ENCODE data around the gene KANSL1.
"Not testable (repeated sequence)": the region's sequence is repeated elsewhere in the genome, so short reads cannot be mapped to it uniquely, and the experiment has no call there.

The KANSL1 gene

DNA sequence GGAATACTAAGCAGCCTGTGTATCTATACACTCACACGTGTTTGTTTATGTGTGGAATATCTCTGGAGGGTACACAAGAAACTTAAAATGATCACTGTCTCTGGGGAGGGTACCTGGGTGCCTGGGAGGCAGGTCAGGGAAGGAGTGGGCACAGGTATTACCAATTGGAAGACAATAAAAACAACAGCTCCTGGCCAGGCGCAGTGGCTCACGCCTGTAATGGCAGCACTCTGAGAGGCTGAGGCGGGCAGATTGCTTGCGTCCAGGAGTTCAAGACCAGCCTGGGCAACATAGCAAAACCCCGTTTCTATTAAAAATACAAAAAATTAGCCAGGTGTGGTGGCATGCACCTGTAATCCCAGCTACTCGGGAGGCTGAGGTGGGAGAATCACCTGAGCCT lies 169.9 kb downstream of the KANSL1 start:
- not testable (repeated sequence) for DNase-seq (ENCODE audit: low spot score)

DNA sequence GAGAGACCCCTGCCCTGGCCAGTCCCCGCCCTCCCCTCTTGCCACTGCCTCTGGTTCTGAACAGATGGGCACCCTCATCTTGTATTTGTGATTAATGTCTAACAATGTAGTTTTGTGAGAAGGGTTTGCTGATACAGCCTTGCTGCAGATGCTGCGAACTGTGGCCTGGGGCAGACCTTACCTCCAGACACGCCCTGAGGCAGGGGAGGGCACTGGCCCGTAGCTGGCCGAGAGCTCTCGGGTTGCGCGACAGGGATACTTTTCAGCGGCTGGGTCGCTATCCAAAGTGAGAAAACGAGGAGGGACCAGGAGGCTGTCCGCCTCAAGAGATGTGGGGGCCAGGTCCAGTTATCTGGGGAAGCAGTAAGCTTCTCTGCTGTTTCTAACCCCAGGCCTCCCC lies 172.2 kb downstream of the KANSL1 start:
- DNase-seq (ENCODE audit: low spot score), result no peak

DNA sequence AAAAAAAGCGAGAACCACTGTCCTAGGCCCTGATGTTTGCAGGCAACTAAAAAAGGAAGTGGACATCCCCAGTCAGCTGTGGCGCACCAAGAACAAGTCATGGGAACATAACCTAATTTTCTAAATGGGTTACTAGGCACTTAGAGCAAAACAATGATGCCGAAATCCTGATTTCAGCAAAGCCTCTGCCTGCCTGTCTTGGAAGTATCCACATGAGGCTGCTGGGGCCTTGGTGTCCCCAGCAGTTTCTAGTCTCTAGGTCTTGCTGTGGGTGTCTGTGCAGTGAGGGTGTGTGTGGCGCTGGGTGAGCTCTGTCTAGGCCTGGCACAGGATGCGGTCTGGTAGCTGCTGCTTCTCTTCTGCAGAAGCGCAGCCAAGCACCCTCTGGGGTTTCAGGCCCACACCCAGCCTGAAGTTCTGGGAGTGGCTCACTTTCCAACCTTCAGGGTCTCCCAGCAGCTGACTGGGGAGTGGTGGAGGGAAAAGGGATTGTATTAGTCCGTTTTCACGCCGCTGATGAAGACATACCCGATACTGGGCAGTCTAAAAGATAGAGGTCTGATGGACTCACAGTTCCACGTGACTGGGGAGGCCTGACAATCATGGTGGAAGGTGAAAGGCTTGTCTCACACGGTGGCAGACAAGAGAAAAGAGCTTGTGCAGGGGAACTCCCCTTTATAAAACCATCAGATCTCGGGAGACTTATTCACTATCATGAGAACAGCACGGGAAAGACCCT lies 173.0 kb downstream of the KANSL1 start:
- DNase-seq (ENCODE audit: low spot score), result no peak

DNA sequence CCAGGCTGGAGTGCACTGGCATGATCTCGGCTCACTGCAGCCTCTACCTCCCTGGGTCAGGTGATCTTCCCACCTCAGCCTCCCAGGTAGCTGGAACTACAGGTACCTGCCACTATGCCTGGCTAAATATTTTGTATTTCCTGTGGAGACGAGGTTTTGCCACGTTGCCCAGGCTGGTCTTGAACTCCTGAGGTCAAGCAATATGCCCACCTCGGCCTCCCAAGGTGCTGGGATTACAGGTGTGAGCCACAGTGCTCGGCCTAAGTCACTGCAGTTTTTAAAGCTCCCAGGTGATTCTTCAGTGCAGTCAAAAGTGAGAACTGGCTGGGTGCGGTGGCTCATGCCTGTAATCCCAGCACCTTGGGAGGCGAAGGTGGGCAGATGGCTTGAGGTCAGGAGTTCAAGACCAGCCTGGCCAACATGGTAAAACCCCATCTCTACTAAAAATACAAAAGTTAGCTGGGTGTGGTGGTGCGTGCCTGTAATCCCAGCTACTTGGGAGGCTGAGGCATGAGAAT lies 173.8 kb downstream of the KANSL1 start:
- not testable (repeated sequence) for DNase-seq (ENCODE audit: low spot score)

DNA sequence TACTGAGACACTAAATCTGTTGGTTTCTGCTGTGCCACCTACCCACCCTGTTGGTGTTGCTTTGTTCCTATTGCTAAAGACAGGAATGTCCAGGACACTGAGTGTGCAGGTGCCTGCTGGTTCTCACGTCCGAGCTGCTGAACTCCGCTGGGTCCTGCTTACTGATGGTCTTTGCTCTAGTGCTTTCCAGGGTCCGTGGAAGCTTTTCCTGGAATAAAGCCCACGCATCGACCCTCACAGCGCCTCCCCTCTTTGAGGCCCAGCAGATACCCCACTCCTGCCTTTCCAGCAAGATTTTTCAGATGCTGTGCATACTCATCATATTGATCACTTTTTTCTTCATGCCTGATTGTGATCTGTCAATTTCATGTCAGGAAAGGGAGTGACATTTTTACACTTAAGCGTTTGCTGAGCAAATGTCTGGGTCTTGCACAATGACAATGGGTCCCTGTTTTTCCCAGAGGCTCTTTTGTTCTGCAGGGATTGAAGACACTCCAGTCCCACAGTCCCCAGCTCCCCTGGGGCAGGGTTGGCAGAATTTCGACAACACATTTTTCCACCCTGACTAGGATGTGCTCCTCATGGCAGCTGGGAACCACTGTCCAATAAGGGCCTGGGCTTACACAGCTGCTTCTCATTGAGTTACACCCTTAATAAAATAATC lies 179.6 kb downstream of the KANSL1 start:
- no peak for DNase-seq (ENCODE audit: low spot score)

DNA sequence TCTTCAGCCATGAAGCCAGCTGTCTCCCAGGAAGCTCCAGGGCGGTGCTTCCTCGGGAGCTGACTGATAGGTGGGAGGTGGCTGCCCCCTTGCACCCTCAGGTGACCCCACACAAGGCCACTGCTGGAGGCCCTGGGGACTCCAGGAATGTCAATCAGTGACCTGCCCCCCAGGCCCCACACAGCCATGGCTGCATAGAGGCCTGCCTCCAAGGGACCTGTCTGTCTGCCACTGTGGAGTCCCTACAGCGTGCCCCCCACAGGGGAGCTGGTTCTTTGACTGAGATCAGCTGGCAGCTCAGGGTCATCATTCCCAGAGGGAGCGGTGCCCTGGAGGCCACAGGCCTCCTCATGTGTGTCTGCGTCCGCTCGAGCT lies 180.1 kb downstream of the KANSL1 start:
- no peak for DNase-seq (ENCODE audit: low spot score)

DNA sequence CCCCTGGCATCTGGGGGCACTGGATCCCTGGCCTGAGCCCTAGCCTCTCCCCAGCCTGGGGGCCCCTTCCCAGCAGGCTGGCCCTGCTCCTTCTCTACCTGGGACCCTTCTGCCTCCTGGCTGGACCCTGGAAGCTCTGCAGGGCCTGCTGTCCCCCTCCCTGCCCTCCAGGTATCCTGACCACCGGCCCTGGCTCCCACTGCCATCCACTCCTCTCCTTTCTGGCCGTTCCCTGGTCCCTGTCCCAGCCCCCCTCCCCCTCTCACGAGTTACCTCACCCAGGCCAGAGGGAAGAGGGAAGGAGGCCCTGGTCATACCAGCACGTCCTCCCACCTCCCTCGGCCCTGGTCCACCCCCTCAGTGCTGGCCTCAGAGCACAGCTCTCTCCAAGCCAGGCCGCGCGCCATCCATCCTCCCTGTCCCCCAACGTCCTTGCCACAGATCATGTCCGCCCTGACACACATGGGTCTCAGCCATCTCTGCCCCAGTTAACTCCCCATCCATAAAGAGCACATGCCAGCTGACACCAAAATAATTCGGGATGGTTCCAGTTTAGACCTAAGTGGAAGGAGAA lies 180.6 kb downstream of the KANSL1 start:
- DNase-seq (ENCODE audit: low spot score), result no peak

DNA sequence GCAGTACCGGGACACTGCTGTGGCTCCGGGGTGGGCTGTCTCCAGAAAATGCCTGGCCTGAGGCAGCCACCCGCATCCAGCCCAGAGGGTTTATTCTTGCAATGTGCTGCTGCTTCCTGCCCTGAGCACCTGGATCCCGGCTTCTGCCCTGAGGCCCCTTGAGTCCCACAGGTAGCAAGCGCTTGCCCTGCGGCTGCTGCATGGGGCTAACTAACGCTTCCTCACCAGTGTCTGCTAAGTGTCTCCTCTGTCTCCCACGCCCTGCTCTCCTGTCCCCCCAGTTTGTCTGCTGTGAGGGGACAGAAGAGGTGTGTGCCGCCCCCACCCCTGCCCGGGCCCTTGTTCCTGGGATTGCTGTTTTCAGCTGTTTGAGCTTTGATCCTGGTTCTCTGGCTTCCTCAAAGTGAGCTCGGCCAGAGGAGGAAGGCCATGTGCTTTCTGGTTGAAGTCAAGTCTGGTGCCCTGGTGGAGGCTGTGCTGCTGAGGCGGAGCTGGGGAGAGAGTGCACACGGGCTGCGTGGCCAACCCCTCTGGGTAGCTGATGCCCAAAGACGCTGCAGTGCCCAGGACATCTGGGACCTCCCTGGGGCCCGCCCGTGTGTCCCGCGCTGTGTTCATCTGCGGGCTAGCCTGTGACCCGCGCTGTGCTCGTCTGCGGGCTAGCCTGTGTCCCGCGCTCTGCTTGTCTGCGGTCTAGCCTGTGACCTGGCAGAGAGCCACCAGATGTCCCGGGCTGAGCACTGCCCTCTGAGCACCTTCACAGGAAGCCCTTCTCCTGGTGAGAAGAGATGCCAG lies 181.3 kb downstream of the KANSL1 start:
- no peak for DNase-seq (ENCODE audit: low spot score)

DNA sequence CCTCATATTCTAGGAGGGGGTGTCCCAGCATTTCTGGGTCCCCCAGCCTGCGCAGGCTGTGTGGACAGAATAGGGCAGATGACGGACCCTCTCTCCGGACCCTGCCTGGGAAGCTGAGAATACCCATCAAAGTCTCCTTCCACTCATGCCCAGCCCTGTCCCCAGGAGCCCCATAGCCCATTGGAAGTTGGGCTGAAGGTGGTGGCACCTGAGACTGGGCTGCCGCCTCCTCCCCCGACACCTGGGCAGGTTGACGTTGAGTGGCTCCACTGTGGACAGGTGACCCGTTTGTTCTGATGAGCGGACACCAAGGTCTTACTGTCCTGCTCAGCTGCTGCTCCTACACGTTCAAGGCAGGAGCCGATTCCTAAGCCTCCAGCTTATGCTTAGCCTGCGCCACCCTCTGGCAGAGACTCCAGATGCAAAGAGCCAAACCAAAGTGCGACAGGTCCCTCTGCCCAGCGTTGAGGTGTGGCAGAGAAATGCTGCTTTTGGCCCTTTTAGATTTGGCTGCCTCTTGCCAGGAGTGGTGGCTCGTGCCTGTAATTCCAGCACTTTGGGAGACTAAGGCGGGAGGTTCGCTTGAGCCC lies 182.5 kb downstream of the KANSL1 start:
- no peak for DNase-seq (ENCODE audit: low spot score)

DNA sequence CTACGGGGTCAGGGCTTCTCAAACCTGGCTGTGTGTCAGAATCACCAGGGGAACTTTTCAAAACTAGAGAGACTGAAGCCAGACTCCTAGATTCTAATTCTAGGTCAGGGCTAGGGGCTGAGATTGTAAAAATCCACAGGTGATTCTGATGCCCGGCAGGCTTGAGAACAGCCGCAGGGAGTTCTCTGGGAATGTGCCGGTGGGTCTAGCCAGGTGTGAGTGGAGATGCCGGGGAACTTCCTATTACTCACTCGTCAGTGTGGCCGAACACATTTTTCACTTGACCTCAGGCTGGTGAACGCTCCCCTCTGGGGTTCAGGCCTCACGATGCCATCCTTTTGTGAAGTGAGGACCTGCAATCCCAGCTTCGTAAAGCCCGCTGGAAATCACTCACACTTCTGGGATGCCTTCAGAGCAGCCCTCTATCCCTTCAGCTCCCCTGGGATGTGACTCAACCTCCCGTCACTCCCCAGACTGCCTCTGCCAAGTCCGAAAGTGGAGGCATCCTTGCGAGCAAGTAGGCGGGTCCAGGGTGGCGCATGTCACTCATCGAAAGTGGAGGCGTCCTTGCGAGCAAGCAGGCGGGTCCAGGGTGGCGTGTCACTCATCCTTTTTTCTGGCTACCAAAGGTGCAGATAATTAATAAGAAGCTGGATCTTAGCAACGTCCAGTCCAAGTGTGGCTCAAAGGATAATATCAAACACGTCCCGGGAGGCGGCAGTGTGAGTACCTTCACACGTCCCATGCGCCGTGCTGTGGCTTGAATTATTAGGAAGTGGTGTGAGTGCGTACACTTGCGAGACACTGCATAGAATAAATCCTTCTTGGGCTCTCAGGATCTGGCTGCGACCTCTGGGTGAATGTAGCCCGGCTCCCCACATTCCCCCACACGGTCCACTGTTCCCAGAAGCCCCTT lies 183.3 kb downstream of the KANSL1 start:
- no peak for DNase-seq (ENCODE audit: low spot score)

DNA sequence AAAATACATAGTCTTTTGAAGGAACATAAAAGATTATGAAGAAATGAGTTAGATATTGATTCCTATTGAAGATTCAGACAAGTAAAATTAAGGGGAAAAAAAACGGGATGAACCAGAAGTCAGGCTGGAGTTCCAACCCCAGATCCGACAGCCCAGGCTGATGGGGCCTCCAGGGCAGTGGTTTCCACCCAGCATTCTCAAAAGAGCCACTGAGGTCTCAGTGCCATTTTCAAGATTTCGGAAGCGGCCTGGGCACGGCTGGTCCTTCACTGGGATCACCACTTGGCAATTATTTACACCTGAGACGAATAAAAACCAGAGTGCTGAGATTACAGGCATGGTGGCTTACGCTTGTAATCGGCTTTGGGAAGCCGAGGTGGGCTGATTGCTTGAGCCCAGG lies 184.6 kb downstream of the KANSL1 start:
- no peak for DNase-seq (ENCODE audit: low spot score)

DNA sequence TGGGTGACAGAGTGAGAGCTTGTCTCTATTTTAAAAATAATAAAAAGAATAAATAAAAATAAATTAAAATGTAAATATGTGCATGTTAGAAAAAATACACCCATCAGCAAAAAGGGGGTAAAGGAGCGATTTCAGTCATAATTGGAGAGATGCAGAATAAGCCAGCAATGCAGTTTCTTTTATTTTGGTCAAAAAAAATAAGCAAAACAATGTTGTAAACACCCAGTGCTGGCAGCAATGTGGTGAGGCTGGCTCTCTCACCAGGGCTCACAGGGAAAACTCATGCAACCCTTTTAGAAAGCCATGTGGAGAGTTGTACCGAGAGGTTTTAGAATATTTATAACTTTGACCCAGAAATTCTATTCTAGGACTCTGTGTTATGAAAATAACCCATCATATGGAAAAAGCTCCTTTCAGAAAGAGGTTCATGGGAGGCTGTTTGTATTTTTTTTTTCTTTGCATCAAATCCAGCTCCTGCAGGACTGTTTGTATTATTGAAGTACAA lies 185.7 kb downstream of the KANSL1 start:
- no peak for DNase-seq (ENCODE audit: low spot score)

DNA sequence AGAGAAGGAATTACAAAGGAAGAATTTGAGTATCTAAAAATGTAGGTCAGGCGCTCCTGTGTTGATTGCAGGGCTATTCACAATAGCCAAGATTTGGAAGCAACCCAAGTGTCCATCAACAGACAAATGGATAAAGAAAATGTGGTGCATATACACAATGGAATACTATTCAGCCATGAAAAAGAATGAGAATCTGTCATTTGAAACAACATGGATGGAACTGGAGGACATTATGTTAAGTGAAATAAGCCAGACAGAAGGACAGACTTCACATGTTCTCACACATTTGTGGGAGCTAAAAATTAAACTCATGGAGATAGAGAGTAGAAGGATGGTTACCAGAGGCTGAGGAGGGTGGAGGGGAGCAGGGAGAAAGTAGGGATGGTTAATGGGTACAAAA lies 187.1 kb downstream of the KANSL1 start:
- DNase-seq (ENCODE audit: low spot score), result not testable (repeated sequence)

DNA sequence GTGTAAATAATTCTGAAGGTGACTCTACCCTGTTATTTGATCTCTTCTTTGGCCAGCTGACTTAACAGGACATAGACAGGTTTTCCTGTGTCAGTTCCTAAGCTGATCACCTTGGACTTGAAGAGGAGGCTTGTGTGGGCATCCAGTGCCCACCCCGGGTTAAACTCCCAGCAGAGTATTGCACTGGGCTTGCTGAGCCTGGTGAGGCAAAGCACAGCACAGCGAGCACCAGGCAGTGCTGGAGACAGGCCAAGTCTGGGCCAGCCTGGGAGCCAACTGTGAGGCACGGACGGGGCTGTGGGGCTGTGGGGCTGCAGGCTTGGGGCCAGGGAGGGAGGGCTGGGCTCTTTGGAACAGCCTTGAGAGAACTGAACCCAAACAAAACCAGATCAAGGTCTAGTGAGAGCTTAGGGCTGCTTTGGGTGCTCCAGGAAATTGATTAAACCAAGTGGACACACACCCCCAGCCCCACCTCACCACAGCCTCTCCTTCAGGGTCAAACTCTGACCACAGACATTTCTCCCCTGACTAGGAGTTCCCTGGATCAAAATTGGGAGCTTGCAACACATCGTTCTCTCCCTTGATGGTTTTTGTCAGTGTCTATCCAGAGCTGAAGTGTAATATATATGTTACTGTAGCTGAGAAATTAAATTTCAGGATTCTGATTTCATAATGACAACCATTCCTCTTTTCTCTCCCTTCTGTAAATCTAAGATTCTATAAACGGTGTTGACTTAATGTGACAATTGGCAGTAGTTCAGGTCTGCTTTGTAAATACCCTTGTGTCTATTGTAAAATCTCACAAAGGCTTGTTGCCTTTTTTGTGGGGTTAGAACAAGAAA lies 189.1 kb downstream of the KANSL1 start:
- DNase-seq (ENCODE audit: low spot score), result no peak

DNA sequence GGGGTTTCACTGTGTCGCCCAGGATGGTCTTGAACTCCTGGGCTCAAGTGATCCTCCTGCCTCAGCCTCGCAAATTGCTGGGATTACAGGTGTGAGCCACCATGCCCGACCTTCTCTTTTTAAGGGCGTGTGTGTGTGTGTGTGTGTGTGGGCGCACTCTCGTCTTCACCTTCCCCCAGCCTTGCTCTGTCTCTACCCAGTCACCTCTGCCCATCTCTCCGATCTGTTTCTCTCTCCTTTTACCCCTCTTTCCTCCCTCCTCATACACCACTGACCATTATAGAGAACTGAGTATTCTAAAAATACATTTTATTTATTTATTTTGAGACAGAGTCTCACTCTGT lies 190.3 kb downstream of the KANSL1 start:
- DNase-seq (ENCODE audit: low spot score), result no peak

DNA sequence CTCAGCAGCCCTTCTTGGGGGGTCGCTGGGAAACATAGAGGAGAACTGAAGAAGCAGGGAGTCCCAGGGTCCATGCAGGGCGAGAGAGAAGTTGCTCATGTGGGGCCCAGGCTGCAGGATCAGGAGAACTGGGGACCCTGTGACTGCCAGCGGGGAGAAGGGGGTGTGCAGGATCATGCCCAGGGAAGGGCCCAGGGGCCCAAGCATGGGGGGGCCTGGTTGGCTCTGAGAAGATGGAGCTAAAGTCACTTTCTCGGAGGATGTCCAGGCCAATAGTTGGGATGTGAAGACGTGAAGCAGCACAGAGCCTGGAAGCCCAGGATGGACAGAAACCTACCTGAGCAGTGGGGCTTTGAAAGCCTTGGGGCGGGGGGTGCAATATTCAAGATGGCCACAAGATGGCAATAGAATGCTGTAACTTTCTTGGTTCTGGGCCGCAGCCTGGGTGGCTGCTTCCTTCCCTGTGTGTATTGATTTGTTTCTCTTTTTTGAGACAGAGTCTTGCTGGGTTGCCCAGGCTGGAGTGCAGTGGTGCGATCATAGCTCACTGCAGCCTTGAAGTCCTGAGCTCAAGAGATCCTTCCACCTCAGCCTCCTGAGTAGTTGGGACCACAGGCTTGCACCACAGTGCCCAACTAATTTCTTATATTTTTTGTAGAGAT lies 190.8 kb downstream of the KANSL1 start:
- peak; percentile 90 for DNase-seq (ENCODE audit: low spot score)

DNA sequence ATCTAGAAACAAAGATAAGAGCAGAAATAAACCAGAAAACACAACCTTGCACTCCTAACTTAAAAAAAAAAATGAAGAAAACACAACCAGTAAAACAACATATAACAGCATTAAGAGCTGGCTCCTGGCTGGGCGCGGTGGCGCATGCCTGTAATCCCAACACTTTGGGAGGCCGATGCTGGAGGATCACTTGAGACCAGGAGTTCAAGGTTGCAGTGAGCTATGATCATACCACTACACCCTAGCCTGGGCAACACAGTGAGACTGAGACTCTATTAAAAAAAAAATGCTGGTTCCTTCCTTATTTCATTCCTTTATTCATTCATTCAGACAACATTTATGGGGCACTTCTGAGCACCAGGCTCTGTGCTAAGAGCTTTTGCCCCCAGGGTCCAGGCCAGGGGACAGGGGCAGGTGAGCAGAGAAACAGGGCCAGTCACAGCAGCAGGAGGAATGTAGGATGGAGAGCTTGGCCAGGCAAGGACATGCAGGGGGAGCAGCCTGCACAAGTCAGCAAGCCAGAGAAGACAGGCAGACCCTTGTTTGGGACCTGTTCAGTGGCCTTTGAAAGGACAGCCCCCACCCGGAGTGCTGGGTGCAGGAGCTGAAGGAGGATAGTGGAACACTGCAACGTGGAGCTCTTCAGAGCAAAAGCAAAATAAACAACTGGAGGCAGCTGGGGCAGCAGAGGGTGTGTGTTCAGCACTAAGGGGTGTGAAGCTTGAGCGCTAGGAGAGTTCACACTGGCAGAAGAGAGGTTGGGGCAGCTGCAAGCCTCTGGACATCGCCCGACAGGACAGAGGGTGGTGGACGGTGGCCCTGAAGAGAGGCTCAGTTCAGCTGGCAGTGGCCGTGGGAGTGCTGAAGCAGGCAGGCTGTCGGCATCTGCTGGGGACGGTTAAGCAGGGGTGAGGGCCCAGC lies 191.6 kb downstream of the KANSL1 start:
- DNase-seq (ENCODE audit: low spot score), result no peak

DNA sequence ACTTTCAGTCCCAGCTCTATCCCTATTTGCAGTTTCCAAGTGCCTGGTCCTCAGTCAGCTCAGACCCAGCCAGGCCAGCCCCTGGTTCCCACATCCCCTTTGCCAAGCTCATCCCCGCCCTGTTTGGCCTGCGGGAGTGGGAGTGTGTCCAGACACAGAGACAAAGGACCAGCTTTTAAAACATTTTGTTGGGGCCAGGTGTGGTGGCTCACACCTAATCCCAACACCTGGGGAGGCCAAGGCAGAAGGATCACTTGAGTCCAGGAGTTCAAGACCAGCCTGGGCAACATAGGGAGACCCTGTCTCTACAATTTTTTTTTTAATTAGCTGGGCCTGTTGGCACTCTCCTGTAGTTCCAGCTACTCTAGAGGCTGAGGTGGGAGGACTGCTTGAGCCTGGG lies 192.5 kb downstream of the KANSL1 start:
- no peak for DNase-seq (ENCODE audit: low spot score)

Measured in ecto neural progenitor cell (in vitro differentiated cells).